ENCODE measurements around the gene PLCG1.

The PLCG1 gene

GRCh38 chr20:41145821-41146620 is 8.7 kb downstream of the PLCG1 start:
- peaks cover 31% of the 10 kb centered on the region for H3K4me1 ChIP-seq (ENCODE audit: control insufficient read depth, insufficient read depth, low read length, poor library complexity, severe bottlenecking)
- WGBS, 2 experiments (ENCODE audit: insufficient coverage in 2 of 2), result 92 to 100% methylated on average over 9 to 10 of the region's 12 CpGs
- no peaks in the 10 kb centered on the region for H3K9me3 ChIP-seq (ENCODE audit: control insufficient read depth, low read length)
- no peak overlapping the region for H3K4me3 ChIP-seq (ENCODE audit: extremely low read depth, insufficient read depth, low read length, poor library complexity, severe bottlenecking)
- H3K27ac ChIP-seq (ENCODE audit: low read depth, low read length, severe bottlenecking), result no peak overlapping the region
- H3K36me3 ChIP-seq (ENCODE audit: control insufficient read depth, insufficient read depth, low read length), result peaks cover 58% of the 10 kb centered on the region

DNA sequence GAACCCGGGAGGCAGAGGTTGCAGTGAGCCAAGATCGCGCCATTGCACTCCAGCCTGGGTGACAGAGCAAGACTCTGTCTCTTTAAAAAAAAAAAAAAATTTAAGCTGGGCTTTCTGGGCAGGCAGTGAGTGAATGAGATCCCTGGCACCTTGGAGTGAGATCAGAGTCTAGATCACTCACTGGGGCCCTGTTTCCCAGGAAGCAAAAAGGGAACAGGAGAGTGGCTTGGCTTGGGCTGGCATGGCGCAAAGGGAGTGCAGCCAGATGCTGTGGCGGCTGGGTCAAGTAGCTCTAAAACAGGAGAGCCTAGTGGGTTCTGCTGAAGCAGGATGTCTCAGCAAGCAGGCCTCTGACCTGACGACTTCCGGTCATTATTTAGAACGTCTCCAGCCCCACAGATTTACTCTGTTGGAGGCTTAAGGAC is 10.4 kb downstream of the PLCG1 start:
- H3K9me3 ChIP-seq (ENCODE audit: control insufficient read depth, low read length), result no peaks in the 10 kb centered on the region
- H3K4me3 ChIP-seq (ENCODE audit: extremely low read depth, insufficient read depth, low read length, poor library complexity, severe bottlenecking), result no peak overlapping the region
- H3K27ac ChIP-seq (ENCODE audit: low read depth, low read length, severe bottlenecking), result no peak overlapping the region
- peaks cover 21% of the 10 kb centered on the region for H3K4me1 ChIP-seq (ENCODE audit: control insufficient read depth, insufficient read depth, low read length, poor library complexity, severe bottlenecking)
- H3K36me3 ChIP-seq (ENCODE audit: control insufficient read depth, insufficient read depth, low read length), result peaks cover 55% of the 10 kb centered on the region
- 89 to 91% methylated on average over 8 of the region's 8 CpGs for WGBS, 2 experiments (ENCODE audit: insufficient coverage in 2 of 2)

GRCh38 chr20:41148942-41149341 is 11.6 kb downstream of the PLCG1 start:
- 85 to 96% methylated on average over 2 to 3 of the region's 5 CpGs for WGBS, 2 experiments (ENCODE audit: insufficient coverage in 2 of 2)
- Histone ChIP-seq H3K27ac (ENCODE audit: low read depth, low read length, severe bottlenecking) (no peak overlapping the region), H3K36me3 (ENCODE audit: control insufficient read depth, insufficient read depth, low read length) (peaks cover 61% of the 10 kb centered on the region), H3K4me1 (ENCODE audit: control insufficient read depth, insufficient read depth, low read length, poor library complexity, severe bottlenecking) (peaks cover 27% of the 10 kb centered on the region), H3K4me3 (ENCODE audit: extremely low read depth, insufficient read depth, low read length, poor library complexity, severe bottlenecking) (no peak overlapping the region), H3K9me3 (ENCODE audit: control insufficient read depth, low read length) (no peaks in the 10 kb centered on the region)

- peaks cover 55% of the 10 kb centered on the region for H3K36me3 ChIP-seq (ENCODE audit: control insufficient read depth, insufficient read depth, low read length)
- WGBS, 2 experiments (ENCODE audit: insufficient coverage in 2 of 2), result 88 to 90% methylated on average over 3 of the region's 3 CpGs
Measured at GRCh38 chr20:41150664-41151063, 13.3 kb downstream of the PLCG1 start.

DNA sequence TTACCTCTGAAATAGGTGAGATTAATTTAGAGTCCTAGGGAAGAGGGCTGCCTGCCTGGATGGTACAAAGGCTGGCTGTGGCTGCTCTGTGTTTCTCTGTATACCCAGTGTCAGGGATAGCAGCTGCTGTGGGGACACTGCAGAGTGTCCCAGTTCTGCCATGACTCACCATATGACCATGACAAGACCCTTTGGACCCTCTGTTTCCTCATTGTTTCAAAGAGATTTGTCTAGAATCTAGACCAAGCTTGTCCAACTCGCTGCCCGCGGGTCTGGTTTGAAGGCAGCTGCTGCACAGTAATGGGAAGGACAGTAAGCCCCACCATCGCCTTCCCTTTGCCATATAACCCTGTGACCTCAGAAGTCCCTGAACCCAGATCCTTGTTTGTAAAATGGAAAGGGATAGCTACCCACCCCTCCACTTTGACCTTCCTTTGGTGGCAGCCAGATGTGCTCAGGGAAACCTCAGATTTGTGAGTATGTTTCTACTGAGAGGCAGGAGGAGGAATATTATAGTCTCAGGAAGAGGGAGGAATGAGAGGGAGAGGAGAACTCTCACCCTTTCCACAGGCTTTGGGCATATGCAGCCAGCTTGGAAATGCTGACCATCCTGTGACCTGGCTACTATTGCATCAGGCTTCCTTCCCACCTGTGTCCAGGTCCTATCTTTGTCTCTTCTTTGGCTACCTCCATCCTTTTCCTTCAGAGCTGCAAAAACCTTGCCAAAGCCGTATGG is 14.0 kb downstream of the PLCG1 start:
- H3K4me1 ChIP-seq (ENCODE audit: control insufficient read depth, insufficient read depth, low read length, poor library complexity, severe bottlenecking), result peaks cover 31% of the 10 kb centered on the region
- peak overlapping the region; percentile 91 for H3K27ac ChIP-seq (ENCODE audit: low read depth, low read length, severe bottlenecking)
- no peak overlapping the region for H3K4me3 ChIP-seq (ENCODE audit: extremely low read depth, insufficient read depth, low read length, poor library complexity, severe bottlenecking)
- H3K9me3 ChIP-seq (ENCODE audit: control insufficient read depth, low read length), result no peaks in the 10 kb centered on the region
- H3K36me3 ChIP-seq (ENCODE audit: control insufficient read depth, insufficient read depth, low read length), result peaks cover 55% of the 10 kb centered on the region
- 96 to 100% methylated on average over 3 to 4 of the region's 5 CpGs for WGBS, 2 experiments (ENCODE audit: insufficient coverage in 2 of 2)

More at GRCh38 chr20:41150664-41151063, 13.3 kb downstream of the PLCG1 start:
- Histone ChIP-seq H3K27ac (ENCODE audit: low read depth, low read length, severe bottlenecking) (peak overlapping the region; percentile 91), H3K4me3 (ENCODE audit: extremely low read depth, insufficient read depth, low read length, poor library complexity, severe bottlenecking) (no peak overlapping the region), H3K4me1 (ENCODE audit: control insufficient read depth, insufficient read depth, low read length, poor library complexity, severe bottlenecking) (peaks cover 31% of the 10 kb centered on the region), H3K9me3 (ENCODE audit: control insufficient read depth, low read length) (no peaks in the 10 kb centered on the region)

- 87 to 94% methylated on average over 5 of the region's 5 CpGs for WGBS, 2 experiments (ENCODE audit: insufficient coverage in 2 of 2)
- Histone ChIP-seq H3K4me3 (ENCODE audit: extremely low read depth, insufficient read depth, low read length, poor library complexity, severe bottlenecking) (no peak overlapping the region), H3K36me3 (ENCODE audit: control insufficient read depth, insufficient read depth, low read length) (peaks cover 54% of the 10 kb centered on the region), H3K27ac (ENCODE audit: low read depth, low read length, severe bottlenecking) (no peak overlapping the region), H3K9me3 (ENCODE audit: control insufficient read depth, low read length) (no peaks in the 10 kb centered on the region), H3K4me1 (ENCODE audit: control insufficient read depth, insufficient read depth, low read length, poor library complexity, severe bottlenecking) (peaks cover 31% of the 10 kb centered on the region)
Measured at GRCh38 chr20:41152108-41152757, 14.9 kb downstream of the PLCG1 start.

GRCh38 chr20:41154436-41155176 is 17.3 kb downstream of the PLCG1 start:
- Histone ChIP-seq H3K9me3 (ENCODE audit: control insufficient read depth, low read length) (no peaks in the 10 kb centered on the region), H3K4me1 (ENCODE audit: control insufficient read depth, insufficient read depth, low read length, poor library complexity, severe bottlenecking) (peaks cover 31% of the 10 kb centered on the region), H3K4me3 (ENCODE audit: extremely low read depth, insufficient read depth, low read length, poor library complexity, severe bottlenecking) (no peak overlapping the region), H3K27ac (ENCODE audit: low read depth, low read length, severe bottlenecking) (peak overlapping the region; percentile 45), H3K36me3 (ENCODE audit: control insufficient read depth, insufficient read depth, low read length) (peaks cover 61% of the 10 kb centered on the region)
- 79 to 92% methylated on average over 5 of the region's 8 CpGs for WGBS, 2 experiments (ENCODE audit: insufficient coverage in 2 of 2)

DNA sequence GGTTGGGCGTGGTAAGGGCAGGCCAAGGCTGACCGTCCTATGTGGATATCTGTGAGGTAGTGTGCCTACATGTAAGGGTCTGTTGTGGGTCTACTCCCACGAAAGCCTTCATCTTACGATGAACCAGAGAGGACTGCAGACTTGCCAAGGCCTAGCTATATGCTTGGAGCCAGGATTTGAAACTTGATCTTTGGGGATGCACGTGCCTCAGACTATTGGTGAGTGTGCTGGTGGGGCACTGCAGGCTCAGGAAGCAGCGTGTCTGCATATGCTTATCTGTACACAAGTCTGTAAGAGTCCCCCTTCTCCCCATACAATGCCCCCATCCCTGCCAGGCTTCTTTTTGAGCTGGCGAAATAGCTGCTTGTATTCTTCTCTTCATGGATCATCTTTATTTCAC is 17.9 kb downstream of the PLCG1 start:
- peaks cover 68% of the 10 kb centered on the region for H3K36me3 ChIP-seq (ENCODE audit: control insufficient read depth, insufficient read depth, low read length)
- peaks cover 25% of the 10 kb centered on the region for H3K4me1 ChIP-seq (ENCODE audit: control insufficient read depth, insufficient read depth, low read length, poor library complexity, severe bottlenecking)
- WGBS, 2 experiments (ENCODE audit: insufficient coverage in 2 of 2), result 94 to 95% methylated on average over 2 to 6 of the region's 7 CpGs
- H3K9me3 ChIP-seq (ENCODE audit: control insufficient read depth, low read length), result no peaks in the 10 kb centered on the region
- no peak overlapping the region for H3K4me3 ChIP-seq (ENCODE audit: extremely low read depth, insufficient read depth, low read length, poor library complexity, severe bottlenecking)
- H3K27ac ChIP-seq (ENCODE audit: low read depth, low read length, severe bottlenecking), result no peak overlapping the region

GRCh38 chr20:41158082-41158625 is 20.8 kb downstream of the PLCG1 start:
- peaks cover 86% of the 10 kb centered on the region for H3K36me3 ChIP-seq (ENCODE audit: control insufficient read depth, insufficient read depth, low read length)
- no peaks in the 10 kb centered on the region for H3K9me3 ChIP-seq (ENCODE audit: control insufficient read depth, low read length)
- no peak overlapping the region for H3K27ac ChIP-seq (ENCODE audit: low read depth, low read length, severe bottlenecking)
- H3K4me1 ChIP-seq (ENCODE audit: control insufficient read depth, insufficient read depth, low read length, poor library complexity, severe bottlenecking), result peaks cover 15% of the 10 kb centered on the region
- WGBS, 2 experiments (ENCODE audit: insufficient coverage in 2 of 2), result 89 to 90% methylated on average over 5 of the region's 6 CpGs
- no peak overlapping the region for H3K4me3 ChIP-seq (ENCODE audit: extremely low read depth, insufficient read depth, low read length, poor library complexity, severe bottlenecking)

GRCh38 chr20:41159547-41159946 is 22.2 kb downstream of the PLCG1 start:
- Histone ChIP-seq H3K36me3 (ENCODE audit: control insufficient read depth, insufficient read depth, low read length) (peaks cover 88% of the 10 kb centered on the region), H3K9me3 (ENCODE audit: control insufficient read depth, low read length) (no peaks in the 10 kb centered on the region), H3K4me3 (ENCODE audit: extremely low read depth, insufficient read depth, low read length, poor library complexity, severe bottlenecking) (no peak overlapping the region), H3K4me1 (ENCODE audit: control insufficient read depth, insufficient read depth, low read length, poor library complexity, severe bottlenecking) (peaks cover 5% of the 10 kb centered on the region), H3K27ac (ENCODE audit: low read depth, low read length, severe bottlenecking) (no peak overlapping the region)
- WGBS, 2 experiments (ENCODE audit: insufficient coverage in 2 of 2), result 93 to 96% methylated on average over 10 of the region's 10 CpGs
